Measurements from ENCODE around the gene EPHA4.

DNA sequence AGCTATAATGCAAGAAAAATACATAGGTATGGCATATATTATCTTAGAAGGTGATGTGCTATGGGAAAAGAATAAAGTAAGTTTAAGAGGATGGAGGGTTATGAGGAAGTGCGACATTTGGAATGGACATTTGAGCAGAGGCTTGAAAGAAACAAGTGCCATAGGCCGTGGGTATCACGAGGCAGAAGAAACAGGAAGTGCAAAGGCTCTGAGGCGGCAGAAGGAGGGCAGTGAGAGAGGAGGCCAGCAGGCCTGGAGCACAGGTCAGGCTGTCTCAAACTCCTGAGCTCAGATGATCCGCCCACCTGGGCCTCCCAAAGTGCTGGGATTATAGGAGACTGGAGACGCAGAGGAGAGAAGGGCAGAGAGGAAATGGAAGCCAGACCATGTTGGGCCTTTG lies 40.7 kb upstream of the EPHA4 start:
- no peak for TF ChIP-seq POLR2AphosphoS5 (IDR thresholded peaks at IDR 0.05)
- TF ChIP-seq, protein P1, sequence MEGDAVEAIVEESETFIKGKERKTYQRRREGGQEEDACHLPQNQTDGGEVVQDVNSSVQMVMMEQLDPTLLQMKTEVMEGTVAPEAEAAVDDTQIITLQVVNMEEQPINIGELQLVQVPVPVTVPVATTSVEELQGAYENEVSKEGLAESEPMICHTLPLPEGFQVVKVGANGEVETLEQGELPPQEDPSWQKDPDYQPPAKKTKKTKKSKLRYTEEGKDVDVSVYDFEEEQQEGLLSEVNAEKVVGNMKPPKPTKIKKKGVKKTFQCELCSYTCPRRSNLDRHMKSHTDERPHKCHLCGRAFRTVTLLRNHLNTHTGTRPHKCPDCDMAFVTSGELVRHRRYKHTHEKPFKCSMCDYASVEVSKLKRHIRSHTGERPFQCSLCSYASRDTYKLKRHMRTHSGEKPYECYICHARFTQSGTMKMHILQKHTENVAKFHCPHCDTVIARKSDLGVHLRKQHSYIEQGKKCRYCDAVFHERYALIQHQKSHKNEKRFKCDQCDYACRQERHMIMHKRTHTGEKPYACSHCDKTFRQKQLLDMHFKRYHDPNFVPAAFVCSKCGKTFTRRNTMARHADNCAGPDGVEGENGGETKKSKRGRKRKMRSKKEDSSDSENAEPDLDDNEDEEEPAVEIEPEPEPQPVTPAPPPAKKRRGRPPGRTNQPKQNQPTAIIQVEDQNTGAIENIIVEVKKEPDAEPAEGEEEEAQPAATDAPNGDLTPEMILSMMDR (IDR thresholded peaks at IDR 0.05), result no peak
- TF ChIP-seq POLR2A (IDR thresholded peaks at IDR 0.05), result no peak

Measured in prostate gland (tissue), 2 donors.